HepG2 (cell line): ENCODE measurements around the gene ZDHHC3. TPM values are rescaled to one million over a fixed set of nuclear protein-coding genes. Genes with fewer than 3 reads are reported as not detected.

Source experiments
- ATAC-seq: fragments of 200-7000 bp; cut with Tn5 transposase; 3 replicates; pipeline ENCODE4 v1.9.1; 2020; ENCODE audit warnings: mild to moderate bottlenecking, moderate library complexity
- BruUV-seq: library from RNA; stranded (reverse); fragments of 400-500 nt; replicated peaks from 2 replicates; lab custom pipeline; 2021; lab: Mats Ljungman, UMichigan
- CTCF ChIA-PET: fragments of 300-600 bp; formaldehyde crosslinking; extraction: SDS; loops from one replicate; lab custom pipeline; 2021; ENCODE audit warnings: low total read pairs, inconsistent platforms, low intra/inter-chr PET ratio; lab: Yijun Ruan, JAX
- POLR2A ChIA-PET: fragments of 350-600 bp; sonication (Branson Sonifier 250); formaldehyde crosslinking; loops from one replicate; lab custom pipeline; 2020; ENCODE audit warnings: antibody characterized with exemption, inconsistent platforms; lab: Yijun Ruan, JAX
- DNase-seq: peaks from one replicate; pipeline ENCODE4 v3.0.0-alpha.2; 2015; ENCODE audit warnings: low spot score
- FAIRE-seq: peaks from 3 replicates; lab custom pipeline; 2011; peaks lifted over from hg19 to GRCh38; lab: Jason Lieb, UNC
- H2AFZ ChIP-seq: one replicate; pipeline ENCODE4 v1.6.1; 2011; ENCODE audit warnings: low read length, inconsistent platforms
- H3K27ac ChIP-seq: fragments of 300-600 bp; 3 replicates; pipeline ENCODE4 v1.8.0; 2011; ENCODE audit warnings: mixed run types, mild to moderate bottlenecking, mixed read lengths, low read length, inconsistent platforms; ENCODE audit not compliant: insufficient read depth; ENCODE audit errors: extremely low read length
- H3K27me3 ChIP-seq, 2 experiments: fragments of 200-600 bp in 1 of 2; 2 replicates in 1 of 2; 3 replicates in 1 of 2; pipeline versions ENCODE4 v1.6.0 to v1.8.0; 2011; ENCODE audit warnings: low read length in 2 of 2, mild to moderate bottlenecking in 2 of 2, moderate library complexity in 2 of 2, inconsistent platforms in 1 of 2; ENCODE audit not compliant: insufficient read depth in 2 of 2, control insufficient read depth in 1 of 2
- H3K36me3 ChIP-seq, 2 experiments: fragments of 200-600 bp in 1 of 2; replicated peaks in 1 of 2; 2 replicates in 1 of 2; 3 replicates in 1 of 2; pipeline versions ENCODE4 v1.5.1 to v1.8.0; 2011; ENCODE audit warnings: low read length in 2 of 2, inconsistent platforms in 1 of 2; ENCODE audit not compliant: insufficient read depth in 2 of 2, control insufficient read depth in 1 of 2
- H3K4me1 ChIP-seq: 2 replicates; pipeline ENCODE4 v1.5.1; 2012; ENCODE audit warnings: low read length, inconsistent platforms; ENCODE audit not compliant: insufficient read depth
- H3K4me2 ChIP-seq: 2 replicates; pipeline ENCODE4 v1.6.0; 2011; ENCODE audit warnings: low read depth, low read length, inconsistent platforms
- H3K4me3 ChIP-seq, 3 experiments: fragments of 200-600 bp in 1 of 3; sonication (generic), shearing (Covaris generic) in 1 of 3; replicated peaks in 1 of 3; 2 replicates each; pipeline ENCODE4 v1.5.1; 2011 to 2016; ENCODE audit warnings: low read length in 3 of 3, inconsistent platforms in 2 of 3, low read depth in 2 of 3, mild to moderate bottlenecking in 2 of 3, control low read depth in 1 of 3, mixed read lengths in 1 of 3; ENCODE audit not compliant: insufficient read depth in 1 of 3
- H3K79me2 ChIP-seq: one replicate; pipeline ENCODE4 v1.6.1; 2011; ENCODE audit warnings: low read length, inconsistent platforms; ENCODE audit not compliant: insufficient read depth
- H3K9ac ChIP-seq: 2 replicates; pipeline ENCODE4 v1.6.0; 2011; ENCODE audit warnings: mild to moderate bottlenecking, low read depth, low read length, inconsistent platforms; ENCODE audit not compliant: insufficient read depth
- H3K9me3 ChIP-seq: 2 replicates; pipeline ENCODE4 v1.5.1; 2012; ENCODE audit warnings: mild to moderate bottlenecking, low read length
- H4K20me1 ChIP-seq: 2 replicates; pipeline ENCODE4 v1.6.0; 2011; ENCODE audit warnings: inconsistent platforms, mild to moderate bottlenecking, low read length, moderate library complexity; ENCODE audit not compliant: insufficient read depth
- POLR2A ChIP-seq, 2 experiments: IDR thresholded peaks; 2 replicates each; pipeline ENCODE4 v1.6.1; 2011; ENCODE audit warnings: low read depth in 2 of 2, low read length in 2 of 2, mild to moderate bottlenecking in 1 of 2, moderate library complexity in 1 of 2; ENCODE audit not compliant: insufficient read depth in 1 of 2
- RFXAP ChIP-seq: sonication (generic); formaldehyde crosslinking; IDR thresholded peaks from 2 replicates; pipeline ENCODE4 v1.4.0; 2020; ENCODE audit warnings: missing genetic modification reagents, borderline replicate concordance
- SMAD3 ChIP-seq: sonication (generic); formaldehyde crosslinking; IDR thresholded peaks from 2 replicates; pipeline ENCODE4 v1.4.0; 2020; ENCODE audit warnings: missing genetic modification reagents
- XRCC5 ChIP-seq: fragments of 200-400 bp; formaldehyde crosslinking; optimal IDR thresholded peaks from 2 replicates; pipeline ENCODE3; 2017; ENCODE audit warnings: mild to moderate bottlenecking, low read length
- ZNF17 ChIP-seq: sonication (generic); formaldehyde crosslinking; IDR thresholded peaks from 2 replicates; pipeline ENCODE4 v1.5.0; 2020; ENCODE audit warnings: mild to moderate bottlenecking, missing genetic modification reagents
- WGBS: methylation state at CpG from one replicate; pipeline ENCODE4 v1.1.6; 2017; ENCODE audit warnings: low lambda C conversion rate; 5-methylcytosine and 5-hydroxymethylcytosine counted together
- in situ Hi-C: cut with HindIII; loops from 2 replicates; pipeline ENCODE4 v1.10.0; 2017; ENCODE audit warnings: low pct_unique_long_range_greater_than_20kb; ENCODE audit not compliant: extremely low pct_ligation_motif_present
- intact Hi-C: fragments of 100-400 bp; cut with micrococcal nuclease; formaldehyde crosslinking; loops from one replicate; pipeline ENCODE4 v1.10.0; 2022; ENCODE audit not compliant: unreplicated experiment
- polyA plus RNA-seq, 8 experiments: library from polyadenylated mRNA; depleted of rRNA in 3 of 8; stranded (reverse) in 7 of 8; unstranded in 1 of 8; fragments of >200 nt; fragmentation: Illumina TruSeq in 4 of 8; extraction: Trizol in 4 of 8; gene quantifications; 2 replicates each; pipeline versions ENCODE4 v1.2.1 to v1.2.3, GENCODE V29; 2011 to 2016; ENCODE audit warnings: low read depth in 4 of 8, missing spikeins in 1 of 8, mixed read lengths in 1 of 8; ENCODE audit not compliant: insufficient read depth in 1 of 8
- total RNA-seq, 5 experiments: library from RNA; depleted of rRNA; stranded (reverse); fragments of >200 nt; fragmentation: Illumina TruSeq; extraction: Trizol; gene quantifications; 2 replicates each; pipeline ENCODE4 v1.2.3, GENCODE V29; 2016; ENCODE audit warnings: low read depth in 1 of 5
- TF ChIP-seq, protein P1 (sequence below): sonication (generic); formaldehyde crosslinking; IDR thresholded peaks from 2 replicates; pipeline ENCODE4 v1.5.0; 2020; ENCODE audit warnings: mild to moderate bottlenecking, missing genetic modification reagents, moderate library complexity
- TF ChIP-seq, protein P2 (sequence below): sonication (generic); formaldehyde crosslinking; IDR thresholded peaks from 2 replicates; pipeline ENCODE4 v1.4.0; 2020; ENCODE audit warnings: missing genetic modification reagents

The ZDHHC3 gene
- total and polyA plus RNA-seq, 2 of the 13 experiments (the other 11 are each of a cell fraction or from before 2014, with no cell fraction given) = 44.1 to 65.7 TPM

DNA sequence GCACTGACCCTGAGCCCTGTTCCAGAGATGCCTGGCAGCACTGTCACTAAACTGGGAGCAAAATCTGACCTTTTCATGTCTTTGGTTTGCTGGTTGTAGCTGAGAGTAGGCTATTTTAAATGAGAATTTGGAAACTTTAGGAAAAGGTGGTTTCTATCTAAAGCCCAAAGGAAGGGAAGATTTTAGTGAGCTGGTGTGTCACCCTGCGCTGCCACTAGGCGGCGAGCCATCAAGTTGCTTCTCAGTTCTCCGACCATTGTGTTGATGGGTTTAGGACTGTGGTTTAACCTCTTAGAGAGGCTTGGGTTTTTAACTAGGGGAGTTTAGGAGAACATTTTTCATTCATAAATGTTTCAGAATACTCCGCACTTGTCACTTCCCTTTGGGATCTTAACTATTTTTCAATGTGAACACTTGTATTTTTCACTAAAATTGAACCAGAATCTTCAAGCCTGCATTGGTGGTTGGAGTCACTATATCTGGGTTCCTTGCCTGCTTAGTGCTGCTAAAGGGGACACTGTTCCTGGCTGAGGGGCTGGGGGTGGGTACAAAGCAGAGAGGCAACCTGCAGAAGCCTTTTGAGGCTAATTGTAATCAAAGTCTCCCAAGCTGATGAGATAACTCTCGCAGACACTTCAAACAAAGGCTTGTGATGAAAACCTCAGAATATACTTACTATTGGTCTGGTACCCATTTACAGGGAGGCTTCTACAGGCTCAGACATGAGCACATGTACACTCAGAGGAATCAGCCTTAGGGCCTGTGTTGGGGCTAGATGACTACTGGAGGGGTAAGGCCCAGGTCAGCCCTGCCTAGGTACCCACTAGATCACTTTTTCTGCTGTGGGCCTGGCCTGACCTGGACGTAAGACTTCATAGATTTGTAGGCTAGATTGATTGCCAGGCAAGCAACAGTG, 16.8 kb upstream of the ZDHHC3 start:
- WGBS = 83% methylated on average over 7 of the region's 7 CpGs
- peak; percentile 58 for ATAC-seq
- intact Hi-C loops (no loop called here), in situ Hi-C loops (no loop called here)
- Histone ChIP-seq H2AFZ (no peak overlapping the region), H3K4me3 (no peak overlapping the region), H3K9me3 (no peaks in the 10 kb centered on the region), H3K79me2 (peaks cover 23% of the 10 kb centered on the region), H4K20me1 (peaks cover 9% of the 10 kb centered on the region), H3K36me3 (peaks cover 26 to 80% of the 10 kb centered on the region in 2 experiments), H3K9ac (no peak overlapping the region), H3K4me1 (peaks cover 46% of the 10 kb centered on the region), H3K27me3 (no peaks in the 10 kb centered on the region), H3K4me2 (no peak overlapping the region), H3K27ac (no peak overlapping the region)
- TF ChIP-seq XRCC5 (peak; percentile 62), ZNF17 (no peak), POLR2A (IDR thresholded peaks at IDR 0.05; ENCODE audit: insufficient read depth in 1 of 2, low read depth in 2 of 2, low read length in 2 of 2) (no peak), SMAD3 (CRISPR knock-in tag) (no peak), RFXAP (CRISPR knock-in tag) (no peak)
- TF ChIP-seq, protein P1, sequence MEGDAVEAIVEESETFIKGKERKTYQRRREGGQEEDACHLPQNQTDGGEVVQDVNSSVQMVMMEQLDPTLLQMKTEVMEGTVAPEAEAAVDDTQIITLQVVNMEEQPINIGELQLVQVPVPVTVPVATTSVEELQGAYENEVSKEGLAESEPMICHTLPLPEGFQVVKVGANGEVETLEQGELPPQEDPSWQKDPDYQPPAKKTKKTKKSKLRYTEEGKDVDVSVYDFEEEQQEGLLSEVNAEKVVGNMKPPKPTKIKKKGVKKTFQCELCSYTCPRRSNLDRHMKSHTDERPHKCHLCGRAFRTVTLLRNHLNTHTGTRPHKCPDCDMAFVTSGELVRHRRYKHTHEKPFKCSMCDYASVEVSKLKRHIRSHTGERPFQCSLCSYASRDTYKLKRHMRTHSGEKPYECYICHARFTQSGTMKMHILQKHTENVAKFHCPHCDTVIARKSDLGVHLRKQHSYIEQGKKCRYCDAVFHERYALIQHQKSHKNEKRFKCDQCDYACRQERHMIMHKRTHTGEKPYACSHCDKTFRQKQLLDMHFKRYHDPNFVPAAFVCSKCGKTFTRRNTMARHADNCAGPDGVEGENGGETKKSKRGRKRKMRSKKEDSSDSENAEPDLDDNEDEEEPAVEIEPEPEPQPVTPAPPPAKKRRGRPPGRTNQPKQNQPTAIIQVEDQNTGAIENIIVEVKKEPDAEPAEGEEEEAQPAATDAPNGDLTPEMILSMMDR = peak; percentile 46
- TF ChIP-seq, protein P2, sequence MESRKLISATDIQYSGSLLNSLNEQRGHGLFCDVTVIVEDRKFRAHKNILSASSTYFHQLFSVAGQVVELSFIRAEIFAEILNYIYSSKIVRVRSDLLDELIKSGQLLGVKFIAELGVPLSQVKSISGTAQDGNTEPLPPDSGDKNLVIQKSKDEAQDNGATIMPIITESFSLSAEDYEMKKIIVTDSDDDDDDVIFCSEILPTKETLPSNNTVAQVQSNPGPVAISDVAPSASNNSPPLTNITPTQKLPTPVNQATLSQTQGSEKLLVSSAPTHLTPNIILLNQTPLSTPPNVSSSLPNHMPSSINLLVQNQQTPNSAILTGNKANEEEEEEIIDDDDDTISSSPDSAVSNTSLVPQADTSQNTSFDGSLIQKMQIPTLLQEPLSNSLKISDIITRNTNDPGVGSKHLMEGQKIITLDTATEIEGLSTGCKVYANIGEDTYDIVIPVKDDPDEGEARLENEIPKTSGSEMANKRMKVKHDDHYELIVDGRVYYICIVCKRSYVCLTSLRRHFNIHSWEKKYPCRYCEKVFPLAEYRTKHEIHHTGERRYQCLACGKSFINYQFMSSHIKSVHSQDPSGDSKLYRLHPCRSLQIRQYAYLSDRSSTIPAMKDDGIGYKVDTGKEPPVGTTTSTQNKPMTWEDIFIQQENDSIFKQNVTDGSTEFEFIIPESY (CRISPR knock-in tag) = peak; percentile 87
- ChIA-PET POLR2A (interaction anchor here (1.9 kb wide), 1 partner anchor 17 kb away, joined by 6 read pairs; the partner anchor contains the start of genes EXOSC7 and ZDHHC3), CTCF (no interaction called here)
- no peak for DNase-seq
- BruUV-seq = no TSS peak
- peak; percentile 32 for FAIRE-seq
